NCI-H1436 (cell line): Measurements from ENCODE around the gene C2CD5.

Experiments used
- DNase-seq: peaks from one replicate; lab custom pipeline; 2025; lab: John Stamatoyannopoulos, UW

The C2CD5 gene

GRCh38 chr12:22415342-22416309 is 128.7 kb downstream of the C2CD5 start:
- no peak for DNase-seq

GRCh38 chr12:22414742-22415141 is 129.6 kb downstream of the C2CD5 start:
- DNase-seq, result no peak

- no peak for DNase-seq
These were observed 130.8 kb downstream of the C2CD5 start for GRCh38 chr12:22413592-22413991.

- DNase-seq, result no peak
These were observed 131.8 kb downstream of the C2CD5 start for GRCh38 chr12:22412581-22412980.

- DNase-seq, result no peak
These were observed 133.9 kb downstream of the C2CD5 start for GRCh38 chr12:22410486-22410885.

GRCh38 chr12:22409377-22410164 is 134.8 kb downstream of the C2CD5 start:
- no peak for DNase-seq

- DNase-seq, result no peak
These were observed 135.5 kb downstream of the C2CD5 start for GRCh38 chr12:22408610-22409376.

GRCh38 chr12:22407397-22407796 is 136.9 kb downstream of the C2CD5 start:
- no peak for DNase-seq

GRCh38 chr12:22406627-22407026 is 137.7 kb downstream of the C2CD5 start:
- no peak for DNase-seq

- no peak for DNase-seq
These were observed 144.7 kb downstream of the C2CD5 start for GRCh38 chr12:22399464-22400180.
